K562 (cell line): ENCODE measurements around the gene USP46. TPM values are rescaled to one million over a fixed set of nuclear protein-coding genes. Genes with fewer than 3 reads are reported as not detected.

Source experiments
- ATAC-seq: fragments of 200-7000 bp; cut with Tn5 transposase; 3 replicates; pipeline ENCODE4 v1.9.1; 2020; ENCODE audit warnings: moderate library complexity
- BruUV-seq: library from RNA; stranded (reverse); fragments of 400-500 nt; replicated peaks from 2 replicates; lab custom pipeline; 2021; lab: Mats Ljungman, UMichigan
- CTCF ChIA-PET: fragments of 300-600 bp; formaldehyde crosslinking; extraction: SDS; loops from one replicate; lab custom pipeline; 2021; ENCODE audit warnings: low intra/inter-chr PET ratio; lab: Yijun Ruan, JAX
- POLR2A ChIA-PET: fragments of 300-600, 350-650 bp; sonication (Branson Sonifier 250); formaldehyde crosslinking; extraction: SDS; loops from one replicate; lab custom pipeline; 2021; ENCODE audit warnings: antibody characterized with exemption, inconsistent platforms; lab: Yijun Ruan, JAX
- DNase-seq, 4 experiments: peaks; one replicate each; pipeline versions ENCODE4 v3.0.0 to v3.0.0-alpha.2; 2011 to 2018; ENCODE audit warnings: low spot score in 3 of 4, mixed read lengths in 3 of 4; ENCODE audit errors: extremely low read depth in 1 of 4
- FAIRE-seq: peaks from 2 replicates; lab custom pipeline; 2011; peaks lifted over from hg19 to GRCh38; lab: Jason Lieb, UNC
- H2AFZ ChIP-seq: 2 replicates; pipeline ENCODE4 v1.6.0; 2011; ENCODE audit warnings: low read depth, low read length, control low read depth, inconsistent platforms
- H3K27ac ChIP-seq: fragments of 200-600 bp; 3 replicates; pipeline ENCODE4 v1.8.0; 2011; ENCODE audit warnings: low read depth, mild to moderate bottlenecking, control low read depth, inconsistent platforms, low read length, moderate library complexity, mixed read lengths; ENCODE audit errors: extremely low read depth
- H3K27me3 ChIP-seq, 2 experiments: fragments of 300-600 bp in 1 of 2; 2 replicates in 1 of 2; 3 replicates in 1 of 2; pipeline versions ENCODE4 v1.6.0 to v1.8.0; 2011; ENCODE audit warnings: inconsistent platforms in 2 of 2, low read length in 2 of 2, mild to moderate bottlenecking in 1 of 2, mixed read lengths in 1 of 2, moderate library complexity in 1 of 2; ENCODE audit not compliant: control insufficient read depth in 2 of 2, insufficient read depth in 2 of 2
- H3K36me3 ChIP-seq: fragments of 300-600 bp; 3 replicates; pipeline ENCODE4 v1.8.0; 2011; ENCODE audit warnings: mild to moderate bottlenecking, low read length, inconsistent platforms; ENCODE audit not compliant: control insufficient read depth, insufficient read depth
- H3K4me1 ChIP-seq, 2 experiments: fragments of 200-600 bp in 1 of 2; replicated peaks in 1 of 2; 2 replicates in 1 of 2; 3 replicates in 1 of 2; pipeline versions ENCODE4 v1.5.1 to v1.8.0; 2011; ENCODE audit warnings: inconsistent platforms in 2 of 2, low read length in 2 of 2, mild to moderate bottlenecking in 1 of 2, mixed read lengths in 1 of 2, moderate library complexity in 1 of 2; ENCODE audit not compliant: control insufficient read depth in 2 of 2, insufficient read depth in 2 of 2
- H3K4me2 ChIP-seq: 2 replicates; pipeline ENCODE4 v1.6.1; 2011; ENCODE audit warnings: low read length, control low read depth, inconsistent platforms, mixed read lengths; ENCODE audit not compliant: insufficient read depth
- H3K4me3 ChIP-seq: fragments of 200-600 bp; sonication (generic), shearing (Covaris generic); 2 replicates; pipeline ENCODE4 v1.5.1; 2016; ENCODE audit warnings: control low read depth, inconsistent platforms
- H3K79me2 ChIP-seq: fragments of 200-600 bp; 3 replicates; pipeline ENCODE4 v1.8.0; 2011; ENCODE audit warnings: low read length, inconsistent platforms; ENCODE audit not compliant: control insufficient read depth, insufficient read depth
- H3K9ac ChIP-seq, 2 experiments: 2 replicates each; pipeline versions ENCODE4 v1.6.0 to v1.6.1; 2011; ENCODE audit warnings: low read depth in 2 of 2, low read length in 2 of 2, control low read depth in 1 of 2, inconsistent platforms in 1 of 2, mild to moderate bottlenecking in 1 of 2, mixed read lengths in 1 of 2; ENCODE audit not compliant: insufficient read depth in 1 of 2
- H3K9me1 ChIP-seq: one replicate; pipeline ENCODE4 v1.6.0; 2011; ENCODE audit warnings: inconsistent platforms, mild to moderate bottlenecking, low read length, moderate library complexity; ENCODE audit not compliant: control insufficient read depth, insufficient read depth
- H3K9me3 ChIP-seq: replicated peaks from 2 replicates; pipeline ENCODE4 v1.5.1; 2011; ENCODE audit warnings: low read depth, low read length, inconsistent platforms; ENCODE audit not compliant: control insufficient read depth, insufficient read depth
- H4K20me1 ChIP-seq: replicated peaks from 2 replicates; pipeline ENCODE4 v1.6.1; 2011; ENCODE audit warnings: low read length, inconsistent platforms, mixed read lengths; ENCODE audit not compliant: control insufficient read depth, insufficient read depth
- ELF2 ChIP-seq: fragments of 250-450 bp; sonication (Bioruptor Pico); IDR thresholded peaks from 2 replicates; pipeline ENCODE4 v1.5.0; 2021; ENCODE audit warnings: mild to moderate bottlenecking
- FOXK2 ChIP-seq, 2 experiments: fragments of 450-650 bp; IDR thresholded peaks in 1 of 2; conservative IDR thresholded peaks in 1 of 2; 2 replicates each; pipeline ENCODE4 v1.6.1; 2016; ENCODE audit warnings: low read depth in 2 of 2, mild to moderate bottlenecking in 1 of 2
- PHF20 ChIP-seq: fragments of 450-650 bp; IDR thresholded peaks from 2 replicates; pipeline ENCODE4 v1.6.1; 2018; ENCODE audit not compliant: partially characterized antibody
- PTRF ChIP-seq: fragments of 450-650 bp; IDR thresholded peaks from 2 replicates; pipeline ENCODE4 v1.6.1; 2016; ENCODE audit warnings: mild to moderate bottlenecking, missing genetic modification characterization, missing compliant biosample characterization
- ZNF778 ChIP-seq: fragments of 450-650 bp; formaldehyde crosslinking; IDR thresholded peaks from 2 replicates; pipeline ENCODE4 v1.4.0; 2020; ENCODE audit warnings: mild to moderate bottlenecking, moderate library complexity
- WGBS: fragments of 100-300 bp; shearing (Covaris generic); methylation state at CpG from one replicate; pipeline ENCODE4 v1.1.6; 2016; ENCODE audit warnings: low coverage, mixed read lengths; ENCODE audit not compliant: insufficient coverage; ENCODE audit errors: missing lambda C conversion rate; 5-methylcytosine and 5-hydroxymethylcytosine counted together
- in situ Hi-C: fragments of 300-500 bp; cut with MboI; formaldehyde crosslinking; loops from 4 replicates; pipeline ENCODE4 v1.15.0; 2018; ENCODE audit warnings: inconsistent platforms, mixed read lengths
- intact Hi-C: fragments of 100-400 bp; cut with micrococcal nuclease; formaldehyde crosslinking; loops from 2 replicates; pipeline ENCODE4 v1.14.2; 2022
- polyA plus RNA-seq, 8 experiments: library from polyadenylated mRNA; depleted of rRNA in 4 of 8; stranded (reverse) in 5 of 8; unstranded in 3 of 8; fragments of >200 nt; fragmentation: Nextera tagmentation in 2 of 8; fragmentation: Illumina TruSeq in 1 of 8; extraction: Ambion mirVana in 2 of 8; extraction: Trizol in 1 of 8; gene quantifications; 2 replicates each; pipeline versions ENCODE4 v1.2.1 to v1.2.3, GENCODE V29; 2011 to 2014; ENCODE audit warnings: inconsistent platforms in 1 of 8, missing spikeins in 1 of 8
- total RNA-seq, 7 experiments: library from RNA; depleted of rRNA in 6 of 7; stranded (reverse); fragments of >200 nt in 6 of 7; fragmentation: Illumina TruSeq in 2 of 7; extraction: Trizol in 2 of 7; gene quantifications; 2 replicates each; pipeline versions ENCODE4 v1.2.1 to v1.2.3, GENCODE V29; 2011 to 2021; ENCODE audit warnings: low replicate concordance in 1 of 7
- TF ChIP-seq, protein P1 (sequence below): IDR thresholded peaks from 3 replicates; pipeline ENCODE4 v1.6.1; 2011; ENCODE audit warnings: borderline replicate concordance, mild to moderate bottlenecking, moderate library complexity; ENCODE audit not compliant: insufficient read length; ENCODE audit errors: extremely low read depth
- TF ChIP-seq, protein P2 (sequence below): fragments of 250-450 bp; sonication (Bioruptor Pico); IDR thresholded peaks from 2 replicates; pipeline ENCODE4 v1.4.0; 2020

USP46 gene
- total and polyA plus RNA-seq, 9 of the 15 experiments (the other 6 are each of a cell fraction or from before 2014, with no cell fraction given) = 3.0 to 11.7 (median 8.4) TPM

DNA sequence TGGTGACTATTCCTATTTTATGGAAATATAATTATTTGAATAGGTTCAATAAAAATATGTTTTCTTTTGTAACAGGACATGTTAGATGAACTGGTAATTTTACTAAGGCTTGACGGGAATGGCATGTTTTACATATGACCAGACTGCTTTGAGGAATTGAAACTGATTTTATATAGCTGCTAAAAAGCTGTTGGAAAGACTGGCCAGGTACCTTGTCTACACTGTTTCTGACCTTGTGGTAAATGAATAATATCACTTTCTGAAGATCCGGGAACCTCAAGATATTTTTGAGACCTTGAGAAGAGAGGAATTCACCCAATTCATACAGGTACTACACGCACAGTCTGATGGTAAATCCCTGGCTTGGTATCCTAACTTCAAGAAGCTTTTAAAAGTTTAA is 42.1 kb upstream of the USP46 start:
- no peak overlapping the region for H3K9ac ChIP-seq
- TF ChIP-seq ZNF778 (CRISPR knock-in tag) (no peak), ELF2 (CRISPR knock-in tag) (no peak), FOXK2 (conservative IDR thresholded peaks at IDR 0.05 in 1 of 2, IDR thresholded peaks at IDR 0.05 in 1 of 2; ENCODE audit: low read depth in 2 of 2) (no peak), PHF20 (no peak), PTRF (tag) (no peak)
- TF ChIP-seq, protein P1, sequence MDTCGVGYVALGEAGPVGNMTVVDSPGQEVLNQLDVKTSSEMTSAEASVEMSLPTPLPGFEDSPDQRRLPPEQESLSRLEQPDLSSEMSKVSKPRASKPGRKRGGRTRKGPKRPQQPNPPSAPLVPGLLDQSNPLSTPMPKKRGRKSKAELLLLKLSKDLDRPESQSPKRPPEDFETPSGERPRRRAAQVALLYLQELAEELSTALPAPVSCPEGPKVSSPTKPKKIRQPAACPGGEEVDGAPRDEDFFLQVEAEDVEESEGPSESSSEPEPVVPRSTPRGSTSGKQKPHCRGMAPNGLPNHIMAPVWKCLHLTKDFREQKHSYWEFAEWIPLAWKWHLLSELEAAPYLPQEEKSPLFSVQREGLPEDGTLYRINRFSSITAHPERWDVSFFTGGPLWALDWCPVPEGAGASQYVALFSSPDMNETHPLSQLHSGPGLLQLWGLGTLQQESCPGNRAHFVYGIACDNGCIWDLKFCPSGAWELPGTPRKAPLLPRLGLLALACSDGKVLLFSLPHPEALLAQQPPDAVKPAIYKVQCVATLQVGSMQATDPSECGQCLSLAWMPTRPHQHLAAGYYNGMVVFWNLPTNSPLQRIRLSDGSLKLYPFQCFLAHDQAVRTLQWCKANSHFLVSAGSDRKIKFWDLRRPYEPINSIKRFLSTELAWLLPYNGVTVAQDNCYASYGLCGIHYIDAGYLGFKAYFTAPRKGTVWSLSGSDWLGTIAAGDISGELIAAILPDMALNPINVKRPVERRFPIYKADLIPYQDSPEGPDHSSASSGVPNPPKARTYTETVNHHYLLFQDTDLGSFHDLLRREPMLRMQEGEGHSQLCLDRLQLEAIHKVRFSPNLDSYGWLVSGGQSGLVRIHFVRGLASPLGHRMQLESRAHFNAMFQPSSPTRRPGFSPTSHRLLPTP = no peak
- TF ChIP-seq, protein P2, sequence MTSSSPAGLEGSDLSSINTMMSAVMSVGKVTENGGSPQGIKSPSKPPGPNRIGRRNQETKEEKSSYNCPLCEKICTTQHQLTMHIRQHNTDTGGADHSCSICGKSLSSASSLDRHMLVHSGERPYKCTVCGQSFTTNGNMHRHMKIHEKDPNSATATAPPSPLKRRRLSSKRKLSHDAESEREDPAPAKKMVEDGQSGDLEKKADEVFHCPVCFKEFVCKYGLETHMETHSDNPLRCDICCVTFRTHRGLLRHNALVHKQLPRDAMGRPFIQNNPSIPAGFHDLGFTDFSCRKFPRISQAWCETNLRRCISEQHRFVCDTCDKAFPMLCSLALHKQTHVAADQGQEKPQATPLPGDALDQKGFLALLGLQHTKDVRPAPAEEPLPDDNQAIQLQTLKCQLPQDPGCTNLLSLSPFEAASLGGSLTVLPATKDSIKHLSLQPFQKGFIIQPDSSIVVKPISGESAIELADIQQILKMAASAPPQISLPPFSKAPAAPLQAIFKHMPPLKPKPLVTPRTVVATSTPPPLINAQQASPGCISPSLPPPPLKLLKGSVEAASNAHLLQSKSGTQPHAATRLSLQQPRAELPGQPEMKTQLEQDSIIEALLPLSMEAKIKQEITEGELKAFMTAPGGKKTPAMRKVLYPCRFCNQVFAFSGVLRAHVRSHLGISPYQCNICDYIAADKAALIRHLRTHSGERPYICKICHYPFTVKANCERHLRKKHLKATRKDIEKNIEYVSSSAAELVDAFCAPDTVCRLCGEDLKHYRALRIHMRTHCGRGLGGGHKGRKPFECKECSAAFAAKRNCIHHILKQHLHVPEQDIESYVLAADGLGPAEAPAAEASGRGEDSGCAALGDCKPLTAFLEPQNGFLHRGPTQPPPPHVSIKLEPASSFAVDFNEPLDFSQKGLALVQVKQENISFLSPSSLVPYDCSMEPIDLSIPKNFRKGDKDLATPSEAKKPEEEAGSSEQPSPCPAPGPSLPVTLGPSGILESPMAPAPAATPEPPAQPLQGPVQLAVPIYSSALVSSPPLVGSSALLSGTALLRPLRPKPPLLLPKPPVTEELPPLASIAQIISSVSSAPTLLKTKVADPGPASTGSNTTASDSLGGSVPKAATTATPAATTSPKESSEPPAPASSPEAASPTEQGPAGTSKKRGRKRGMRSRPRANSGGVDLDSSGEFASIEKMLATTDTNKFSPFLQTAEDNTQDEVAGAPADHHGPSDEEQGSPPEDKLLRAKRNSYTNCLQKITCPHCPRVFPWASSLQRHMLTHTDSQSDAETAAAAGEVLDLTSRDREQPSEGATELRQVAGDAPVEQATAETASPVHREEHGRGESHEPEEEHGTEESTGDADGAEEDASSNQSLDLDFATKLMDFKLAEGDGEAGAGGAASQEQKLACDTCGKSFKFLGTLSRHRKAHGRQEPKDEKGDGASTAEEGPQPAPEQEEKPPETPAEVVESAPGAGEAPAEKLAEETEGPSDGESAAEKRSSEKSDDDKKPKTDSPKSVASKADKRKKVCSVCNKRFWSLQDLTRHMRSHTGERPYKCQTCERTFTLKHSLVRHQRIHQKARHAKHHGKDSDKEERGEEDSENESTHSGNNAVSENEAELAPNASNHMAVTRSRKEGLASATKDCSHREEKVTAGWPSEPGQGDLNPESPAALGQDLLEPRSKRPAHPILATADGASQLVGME (CRISPR knock-in tag) = no peak
- ATAC-seq (no peak), FAIRE-seq (no peak), DNase-seq (no peak)
- H3K9me3 ChIP-seq = no peaks in the 10 kb centered on the region
- H3K9me1 ChIP-seq = no peaks in the 10 kb centered on the region
- no peak overlapping the region for H2AFZ ChIP-seq
- no peaks in the 10 kb centered on the region for H4K20me1 ChIP-seq
- no peaks in the 10 kb centered on the region for H3K36me3 ChIP-seq
- H3K4me1 ChIP-seq = no peaks in the 10 kb centered on the region
- no peak overlapping the region for H3K4me2 ChIP-seq
- in situ Hi-C loops (no loop called here), intact Hi-C loops (no loop called here)
- no TSS peak for BruUV-seq
- WGBS = 5% methylated on average over 3 of the region's 3 CpGs
- H3K4me3 ChIP-seq = no peak overlapping the region
- H3K79me2 ChIP-seq = no peaks in the 10 kb centered on the region
- H3K27me3 ChIP-seq = peaks cover 2 to 4% of the 10 kb centered on the region in 2 experiments; a peak in 2 of 5 replicates
- CTCF ChIA-PET = no interaction called here
- POLR2A ChIA-PET = interaction anchor here (2.9 kb wide), 1 partner anchor 11 kb away, joined by 9 read pairs; no protein-coding TSS in a partner anchor
- H3K27ac ChIP-seq = no peak overlapping the region
